ENCODE data around the gene RIMBP2.

The RIMBP2 gene

GRCh38 chr12:130357729-130358330 lies 358.3 kb downstream of the RIMBP2 start:
- no peak for TF ChIP-seq CTCF (IDR thresholded peaks at IDR 0.05; ENCODE audit: insufficient read depth, low read length)
- TF ChIP-seq GABPA (IDR thresholded peaks at IDR 0.05; ENCODE audit: low read depth): no peak
- TF ChIP-seq REST (IDR thresholded peaks at IDR 0.05; ENCODE audit: insufficient replicate concordance, low read depth): no peak
- TF ChIP-seq SPI1 (IDR thresholded peaks at IDR 0.05; ENCODE audit: borderline replicate concordance, low read depth): no peak
- no peak for TF ChIP-seq POLR2AphosphoS5 (IDR thresholded peaks at IDR 0.05; ENCODE audit: low read depth)
- no peak overlapping the region for H3K27ac ChIP-seq (replicated peaks)
- DNase-seq (ENCODE audit: low read depth in 1 of 2, low spot score in 1 of 2): no peak
- H3K27me3 ChIP-seq (ENCODE audit: insufficient read depth, poor library complexity, severe bottlenecking): no peaks in the 10 kb centered on the region
- no peak overlapping the region for H3K4me3 ChIP-seq (replicated peaks; ENCODE audit: insufficient read depth, low read length)

GRCh38 chr12:130357241-130357640 lies 358.9 kb downstream of the RIMBP2 start:
- no peak overlapping the region for H3K27ac ChIP-seq (replicated peaks)
- TF ChIP-seq CTCF (IDR thresholded peaks at IDR 0.05; ENCODE audit: insufficient read depth, low read length) (no peak), GABPA (IDR thresholded peaks at IDR 0.05; ENCODE audit: low read depth) (no peak), POLR2AphosphoS5 (IDR thresholded peaks at IDR 0.05; ENCODE audit: low read depth) (no peak), REST (IDR thresholded peaks at IDR 0.05; ENCODE audit: insufficient replicate concordance, low read depth) (no peak)
- DNase-seq (ENCODE audit: low read depth in 1 of 2, low spot score in 1 of 2): no peak
- H3K27me3 ChIP-seq (ENCODE audit: insufficient read depth, poor library complexity, severe bottlenecking): no peaks in the 10 kb centered on the region
- H3K4me3 ChIP-seq (replicated peaks; ENCODE audit: insufficient read depth, low read length): no peak overlapping the region

- no peak overlapping the region for H3K4me3 ChIP-seq (replicated peaks; ENCODE audit: insufficient read depth, low read length)
- DNase-seq (ENCODE audit: low read depth in 1 of 2, low spot score in 1 of 2): no peak
- no peak for TF ChIP-seq GABPA (IDR thresholded peaks at IDR 0.05; ENCODE audit: low read depth)
- no peak for TF ChIP-seq REST (IDR thresholded peaks at IDR 0.05; ENCODE audit: insufficient replicate concordance, low read depth)
- TF ChIP-seq CTCF (IDR thresholded peaks at IDR 0.05; ENCODE audit: insufficient read depth, low read length): no peak
- TF ChIP-seq SPI1 (IDR thresholded peaks at IDR 0.05; ENCODE audit: borderline replicate concordance, low read depth): no peak
- H3K27ac ChIP-seq (replicated peaks): no peak overlapping the region
- no peaks in the 10 kb centered on the region for H3K27me3 ChIP-seq (ENCODE audit: insufficient read depth, poor library complexity, severe bottlenecking)
Measured at GRCh38 chr12:130356222-130356621, 359.9 kb downstream of the RIMBP2 start.

Data from HL-60 (cell line).